Heart right ventricle (tissue), 16 donors: Measurements from ENCODE around the gene SECTM1. TPM values are rescaled to one million over a fixed set of nuclear protein-coding genes. Genes with fewer than 3 reads are reported as not detected.

Experiments
- ATAC-seq, 8 donors: fragments of 200-7000 bp; cut with Tn5 transposase; one replicate each; pipeline ENCODE4 v1.9.1; 2020; ENCODE audit warnings: mild to moderate bottlenecking in 8 of 8, moderate library complexity in 8 of 8, moderate number of reproducible peaks in 1 of 8
- DNase-seq, 2 donors: peaks; one replicate each; pipeline ENCODE4 v3.0.0-alpha.2; 2020
- H3K27ac ChIP-seq, 10 donors: fragments of 200-600 bp; sonication (generic) in 2 of 10; one replicate each; pipeline versions ENCODE4 v1.5.0 to v1.8.0; 2020 to 2022; ENCODE audit warnings: mild to moderate bottlenecking in 3 of 10
- H3K27me3 ChIP-seq, 7 donors: fragments of 200-600 bp; one replicate each; pipeline ENCODE4 v1.8.0; 2021 to 2022; ENCODE audit warnings: mild to moderate bottlenecking in 2 of 7
- H3K36me3 ChIP-seq, 9 donors: fragments of 200-600 bp; sonication (generic) in 1 of 9; one replicate each; pipeline versions ENCODE4 v1.5.0 to v1.8.0; 2020 to 2022; ENCODE audit warnings: mild to moderate bottlenecking in 2 of 9
- H3K4me1 ChIP-seq, 9 donors: fragments of 200-600 bp; sonication (generic) in 1 of 9; one replicate each; pipeline versions ENCODE4 v1.5.0 to v1.8.0; 2020 to 2022; ENCODE audit warnings: mild to moderate bottlenecking in 4 of 9
- H3K4me3 ChIP-seq, 10 donors: fragments of 200-600 bp; sonication (generic) in 2 of 10; one replicate each; pipeline versions ENCODE4 v1.5.0 to v1.8.0; 2020 to 2022; ENCODE audit warnings: mild to moderate bottlenecking in 7 of 10, moderate library complexity in 2 of 10
- H3K9me3 ChIP-seq, 11 donors: fragments of 200-600 bp in 10 of 11; sonication (generic) in 2 of 11; one replicate each; pipeline versions ENCODE4 v1.5.0 to v1.8.0; 2013 to 2022; ENCODE audit warnings: mild to moderate bottlenecking in 2 of 11, control low read depth in 1 of 11, moderate library complexity in 1 of 11
- WGBS, 2 donors: extraction: QIAGEN DNeasy Blood & Tissue Kit; methylation state at CpG; one replicate each; pipeline ENCODE4 v1.1.7; 2013; ENCODE audit warnings: inconsistent platforms in 1 of 2; 5-methylcytosine and 5-hydroxymethylcytosine counted together
- intact Hi-C, 10 donors: fragments of 100-400 bp; cut with DNase I; formaldehyde crosslinking; loops; one replicate each; pipeline versions ENCODE4 v1.11.1 to v1.14.2; 2022
- polyA plus RNA-seq, 2 donors: library from polyadenylated mRNA; stranded (reverse); fragments of 200-250 nt; gene quantifications; one replicate each; pipeline ENCODE4 v1.2.3, GENCODE V29; 2013
- total RNA-seq, 10 donors: library from RNA; stranded (reverse); fragmentation: NEBNext Ultra II Directional in 3 of 10; extraction: Animal tissue kit (Norgen Biotek cat#: 25700) in 3 of 10; gene quantifications; one replicate each; pipeline versions ENCODE4 v1.2.1 to v1.2.4, GENCODE V29; 2021 to 2023
- TF ChIP-seq, protein P1 (sequence below), 9 donors: fragments of 200-600 bp; sonication (generic) in 2 of 9; IDR thresholded peaks; one replicate each; pipeline versions ENCODE4 v1.5.0 to v1.8.0; 2021 to 2022; ENCODE audit warnings: antibody characterized with exemption in 9 of 9, mild to moderate bottlenecking in 5 of 9, moderate library complexity in 1 of 9
- donor health status: Arrhythmogenic right ventricular cardiomyopathy.
- donor health status: ischemic (EF 13 %, LVEDD 7.1; RV severe dilation, severe dysfunction).
- donor health status: healthy with polysubstance abuse.
- donor health status: DM: no; HTN: yes; CAD: no.
- donor health status: DM: no; HTN: no; CAD: no.
- donor health status: ischemic (EF 25% LVEDD 6.9; RV normal size, moderate dysfunction).
- donor health status: ischemic (EF 25% LVEDD 5.7; RV mildly dilated, moderate dysfunction).
- donor health status: healthy.
- donor health status: DM: yes; HTN: yes; CAD: no.
- donor health status: Ischemic cardiomyopathy.
- donor health status: ischemic (EF 35%, LVEDD 5.7; RV mildly dilated, moderate dysfunction).
- donor health status: nonischemic (EF 11% LVEDD 7.7; RV severe dilation, severe dysfunction).
- donor health status: DM: yes; HTN: yes; CAD: no.
- donor health status: PGD.
- donor health status: ischemic (EF 29% LVEDD 5.4; RV normal size, mild dysfunction).
- donor health status: nonischemic (EF 23%, LVEDD 6.1; RV moderate dilation, normal function).

Gene SECTM1
- total and polyA plus RNA-seq, 12 donors = 1.7 to 29.9 (median 3.6) TPM

- Histone ChIP-seq H3K36me3 (peaks cover 0 to 13% (median 0%) of the 10 kb centered on the region in 9 donors), H3K4me1 (peaks cover 0 to 12% (median 4%) of the 10 kb centered on the region in 9 donors), H3K27ac (no peak overlapping the region), H3K27me3 (peaks cover 0 to 30% (median 10%) of the 10 kb centered on the region in 7 donors), H3K9me3 (no peaks in the 10 kb centered on the region), H3K4me3 (no peak overlapping the region)
- DNase-seq = peak in 1 of 2 donors; percentile 10
- 82 to 85% methylated on average over 28 of the region's 28 CpGs for WGBS, 2 donors
- no peak for ATAC-seq
- TF ChIP-seq, protein P1, sequence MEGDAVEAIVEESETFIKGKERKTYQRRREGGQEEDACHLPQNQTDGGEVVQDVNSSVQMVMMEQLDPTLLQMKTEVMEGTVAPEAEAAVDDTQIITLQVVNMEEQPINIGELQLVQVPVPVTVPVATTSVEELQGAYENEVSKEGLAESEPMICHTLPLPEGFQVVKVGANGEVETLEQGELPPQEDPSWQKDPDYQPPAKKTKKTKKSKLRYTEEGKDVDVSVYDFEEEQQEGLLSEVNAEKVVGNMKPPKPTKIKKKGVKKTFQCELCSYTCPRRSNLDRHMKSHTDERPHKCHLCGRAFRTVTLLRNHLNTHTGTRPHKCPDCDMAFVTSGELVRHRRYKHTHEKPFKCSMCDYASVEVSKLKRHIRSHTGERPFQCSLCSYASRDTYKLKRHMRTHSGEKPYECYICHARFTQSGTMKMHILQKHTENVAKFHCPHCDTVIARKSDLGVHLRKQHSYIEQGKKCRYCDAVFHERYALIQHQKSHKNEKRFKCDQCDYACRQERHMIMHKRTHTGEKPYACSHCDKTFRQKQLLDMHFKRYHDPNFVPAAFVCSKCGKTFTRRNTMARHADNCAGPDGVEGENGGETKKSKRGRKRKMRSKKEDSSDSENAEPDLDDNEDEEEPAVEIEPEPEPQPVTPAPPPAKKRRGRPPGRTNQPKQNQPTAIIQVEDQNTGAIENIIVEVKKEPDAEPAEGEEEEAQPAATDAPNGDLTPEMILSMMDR (IDR thresholded peaks at IDR 0.05) = no peak
- intact Hi-C loops = loop anchor here (2.0 to 10.0 kb wide), 8 partner anchors 78 to 288 kb away; partner anchors contain the start of genes DCXR (in 1 of the 10) and RAC3 (in 1 of the 10)
Observed at GRCh38 chr17:82322526-82323453, 10.8 kb downstream of the SECTM1 start.

DNA sequence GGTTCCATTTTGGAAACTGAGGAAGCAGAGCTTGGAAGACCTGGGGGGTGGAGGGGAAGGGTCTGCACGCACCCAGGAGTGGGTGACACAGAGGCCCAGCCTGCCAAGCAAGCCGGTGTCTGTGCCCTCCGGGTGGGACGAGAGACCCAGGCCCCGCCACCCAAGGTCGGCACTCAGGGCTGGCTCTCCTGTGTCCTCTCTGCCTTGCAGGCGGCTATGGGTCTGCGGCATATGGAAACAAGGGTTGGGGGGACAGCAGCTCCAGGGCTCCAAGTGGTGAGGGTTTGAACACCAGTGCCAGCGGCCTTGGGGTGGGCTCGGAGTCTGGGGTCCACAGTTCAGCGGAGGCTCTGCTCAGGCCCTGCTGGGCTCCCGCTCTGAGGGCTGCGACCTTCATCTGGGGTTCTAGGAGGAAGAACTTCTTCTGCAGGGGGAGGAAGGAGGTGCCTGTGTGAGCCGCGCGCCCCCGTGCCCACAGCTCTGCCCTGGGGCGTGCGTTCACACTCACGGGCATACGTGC lies 11.6 kb downstream of the SECTM1 start:
- TF ChIP-seq, protein P1 (IDR thresholded peaks at IDR 0.05) = no peak
- DNase-seq (peak in 1 of 2 donors; percentile 6), ATAC-seq (no peak)
- intact Hi-C loops = loop anchor here (1.0 to 10.0 kb wide), 13 partner anchors 21 to 287 kb away; partner anchors contain the start of genes DCXR (in 1 of the 10) and RAC3 (in 1 of the 10)
- Histone ChIP-seq H3K36me3 (peaks cover 0 to 13% (median 0%) of the 10 kb centered on the region in 9 donors), H3K9me3 (no peaks in the 10 kb centered on the region), H3K4me3 (no peak overlapping the region), H3K4me1 (peaks cover 0 to 12% (median 4%) of the 10 kb centered on the region in 9 donors), H3K27me3 (peaks cover 0 to 23% (median 6%) of the 10 kb centered on the region in 7 donors), H3K27ac (no peak overlapping the region)
- 78 to 85% methylated on average over 21 of the region's 21 CpGs for WGBS, 2 donors

- peaks cover 0 to 13% (median 0%) of the 10 kb centered on the region in 9 donors for H3K36me3 ChIP-seq
- H3K4me1 ChIP-seq = peaks cover 0 to 12% (median 4%) of the 10 kb centered on the region in 9 donors
- peak overlapping the region in 1 of 10 donors; percentile 14 for H3K27ac ChIP-seq
- intact Hi-C loops = loop anchor here (1.0 to 10.0 kb wide), 12 partner anchors 20 to 286 kb away; partner anchors contain the start of genes DCXR (in 1 of the 10) and RAC3 (in 1 of the 10)
- peak in 7 of 8 donors; percentile 10 to 58 (median 50) for ATAC-seq
- H3K9me3 ChIP-seq = no peaks in the 10 kb centered on the region
- peaks cover 0 to 21% (median 11%) of the 10 kb centered on the region in 7 donors for H3K27me3 ChIP-seq
- peak in 1 of 2 donors; percentile 56 for DNase-seq
- 45 to 55% methylated on average over 59 to 65 of the region's 65 CpGs for WGBS, 2 donors
- TF ChIP-seq, protein P1 (IDR thresholded peaks at IDR 0.05) = peak; percentile 80 to 96 (median 89)
- H3K4me3 ChIP-seq = peak overlapping the region in 2 of 10 donors; percentile 25 to 28
Observed at GRCh38 chr17:82320956-82321927, 12.3 kb downstream of the SECTM1 start.
